Measurements from ENCODE around the gene TADA2B. TPM values are rescaled to one million over a fixed set of nuclear protein-coding genes. Genes with fewer than 3 reads are reported as not detected.
"Not testable (repeated sequence)": the region's sequence is repeated elsewhere in the genome, so short reads cannot be mapped to it uniquely, and the experiment has no call there.

Gene TADA2B
- total and polyA plus RNA-seq, 2 donors (not counting 1 experiment from before 2014, with no cell fraction given), result 13.6 to 38.5 TPM

- DNase-seq; H3K27ac Mint-ChIP-seq; H3K9me3 Mint-ChIP-seq (ENCODE audit: insufficient read depth); H3K9me3 ChIP-seq (ENCODE audit: control extremely low read depth in 1 of 3, control insufficient read depth in 2 of 3, insufficient read depth in 1 of 3, low read length in 2 of 3); ATAC-seq (ENCODE audit: low read depth); H3K27me3 ChIP-seq (replicated peaks in 1 of 4; ENCODE audit: control extremely low read depth in 1 of 4, control insufficient read depth in 3 of 4, insufficient read depth in 4 of 4, low read length in 3 of 4); H4K20me1 ChIP-seq (ENCODE audit: control insufficient read depth, insufficient read depth, low read length, poor library complexity, severe bottlenecking); H3K27ac ChIP-seq (ENCODE audit: low read length in 2 of 2); H3K36me3 ChIP-seq (replicated peaks in 1 of 2; ENCODE audit: control extremely low read depth in 1 of 2, control insufficient read depth in 1 of 2, extremely low read depth in 1 of 2, insufficient read depth in 2 of 2, low read length in 1 of 2); H3K79me2 ChIP-seq (ENCODE audit: control insufficient read depth, insufficient read depth, low read length): not testable (repeated sequence)
- Histone ChIP-seq H2AFZ (ENCODE audit: insufficient read depth, low read depth, low read length, poor library complexity, severe bottlenecking) (peak overlapping the region; percentile 95), H3K4me3 (ENCODE audit: control extremely low read depth in 1 of 5, extremely low read depth in 1 of 5, insufficient read depth in 1 of 5, low read depth in 2 of 5, low read length in 4 of 5) (peak overlapping the region; percentile 53 to 84 (median 66)), H3K4me2 (replicated peaks; ENCODE audit: low read depth, low read length, poor library complexity, severe bottlenecking) (peak overlapping the region; percentile 99), H3K9ac (ENCODE audit: low read length) (peak overlapping the region; percentile 78), H3K4me1 (ENCODE audit: control insufficient read depth in 2 of 2, insufficient read depth in 2 of 2, low read length in 2 of 2) (peaks cover 21 to 25% of the 10 kb centered on the region in 2 donors)
- Mint-ChIP-seq H3K27me3 (peaks cover 11% of the 10 kb centered on the region), H3K4me3 (peak overlapping the region; percentile 91), H3K4me1 (peaks cover 19% of the 10 kb centered on the region)
- intact Hi-C loops (cut with micrococcal nuclease), result loop anchor here (10.0 kb wide), 1 partner anchor 528 kb away; the partner anchor contains the start of gene MAN2B2
- ChIA-PET POLR2A (interaction anchor here (1.1 kb wide), 1 partner anchor 33 kb away, joined by 3 read pairs; no protein-coding TSS in a partner anchor), CTCF (interaction anchor here (0.9 to 2.2 kb wide), 5 partner anchors 9 to 119 kb away, joined by 3 to 15 read pairs (median 4); partner anchors contain the start of gene GRPEL1)
- WGBS (ENCODE audit: insufficient coverage), result 68% methylated on average over 5 of the region's 12 CpGs
Observed at GRCh38 chr4:7102516-7102909, 59.3 kb downstream of the TADA2B start.

- Mint-ChIP-seq H3K9me3 (ENCODE audit: insufficient read depth) (no peaks in the 10 kb centered on the region), H3K27ac (peak overlapping the region; percentile 74), H3K4me3 (peak overlapping the region; percentile 91), H3K27me3 (peaks cover 5% of the 10 kb centered on the region), H3K4me1 (peaks cover 19% of the 10 kb centered on the region)
- ATAC-seq (ENCODE audit: low read depth) (peak; percentile 96), DNase-seq (peak; percentile 86)
- H3K9me3 ChIP-seq (ENCODE audit: control extremely low read depth in 1 of 3, control insufficient read depth in 2 of 3, insufficient read depth in 1 of 3, low read length in 2 of 3), result peaks cover 0 to 3% (median 0%) of the 10 kb centered on the region in 3 donors
- peak overlapping the region; percentile 99 for H3K4me2 ChIP-seq (replicated peaks; ENCODE audit: low read depth, low read length, poor library complexity, severe bottlenecking)
- no peaks in the 10 kb centered on the region for H3K79me2 ChIP-seq (ENCODE audit: control insufficient read depth, insufficient read depth, low read length)
- H3K27me3 ChIP-seq (replicated peaks in 1 of 4; ENCODE audit: control extremely low read depth in 1 of 4, control insufficient read depth in 3 of 4, insufficient read depth in 4 of 4, low read length in 3 of 4), result peaks cover 0 to 4% (median 0%) of the 10 kb centered on the region in 4 experiments
- H3K9ac ChIP-seq (ENCODE audit: low read length), result peak overlapping the region; percentile 78
- ChIA-PET POLR2A (interaction anchor here (1.1 kb wide), 1 partner anchor 34 kb away, joined by 3 read pairs; no protein-coding TSS in a partner anchor), CTCF (interaction anchor here (0.9 to 2.2 kb wide), 5 partner anchors 10 to 120 kb away, joined by 3 to 15 read pairs (median 4); partner anchors contain the start of gene GRPEL1)
- TF ChIP-seq EZH2 (IDR thresholded peaks at IDR 0.05; ENCODE audit: borderline replicate concordance, insufficient read depth, low read depth, low read length, poor library complexity, severe bottlenecking), result no peak
- TF ChIP-seq CTCF (IDR thresholded peaks at IDR 0.05), result no peak
- no peaks in the 10 kb centered on the region for H3K36me3 ChIP-seq (replicated peaks in 1 of 2; ENCODE audit: control extremely low read depth in 1 of 2, control insufficient read depth in 1 of 2, extremely low read depth in 1 of 2, insufficient read depth in 2 of 2, low read length in 1 of 2)
- peaks cover 21 to 25% of the 10 kb centered on the region in 2 donors for H3K4me1 ChIP-seq (ENCODE audit: control insufficient read depth in 2 of 2, insufficient read depth in 2 of 2, low read length in 2 of 2)
- no peak overlapping the region for H3K27ac ChIP-seq (ENCODE audit: low read length in 2 of 2)
- peak overlapping the region; percentile 53 to 84 (median 66) for H3K4me3 ChIP-seq (ENCODE audit: control extremely low read depth in 1 of 5, extremely low read depth in 1 of 5, insufficient read depth in 1 of 5, low read depth in 2 of 5, low read length in 4 of 5)
- intact Hi-C loops (cut with micrococcal nuclease), result loop anchor here (1.0 to 10.0 kb wide), 4 partner anchors 35 to 528 kb away; partner anchors contain the start of genes GRPEL1, MAN2B2 and TADA2B
- 2% methylated on average over 32 of the region's 35 CpGs for WGBS (ENCODE audit: insufficient coverage)
- peak overlapping the region; percentile 95 for H2AFZ ChIP-seq (ENCODE audit: insufficient read depth, low read depth, low read length, poor library complexity, severe bottlenecking)
- no peaks in the 10 kb centered on the region for H4K20me1 ChIP-seq (ENCODE audit: control insufficient read depth, insufficient read depth, low read length, poor library complexity, severe bottlenecking)
Observed at GRCh38 chr4:7103031-7103606, 59.9 kb downstream of the TADA2B start.

Measured in B cell (primary cell).